ENCODE data around the gene CFAP410. TPM values are rescaled to one million over a fixed set of nuclear protein-coding genes. Genes with fewer than 3 reads are reported as not detected.
A peak's percentile ranks its signal among the peaks of the same experiment; 100 is the strongest.

The CFAP410 gene
- total RNA-seq, 4 donors from 2014 or later = 23.8 to 44.8 (median 26.0) TPM

- no peak overlapping the region for H3K4me3 ChIP-seq
- TF ChIP-seq, protein P1, sequence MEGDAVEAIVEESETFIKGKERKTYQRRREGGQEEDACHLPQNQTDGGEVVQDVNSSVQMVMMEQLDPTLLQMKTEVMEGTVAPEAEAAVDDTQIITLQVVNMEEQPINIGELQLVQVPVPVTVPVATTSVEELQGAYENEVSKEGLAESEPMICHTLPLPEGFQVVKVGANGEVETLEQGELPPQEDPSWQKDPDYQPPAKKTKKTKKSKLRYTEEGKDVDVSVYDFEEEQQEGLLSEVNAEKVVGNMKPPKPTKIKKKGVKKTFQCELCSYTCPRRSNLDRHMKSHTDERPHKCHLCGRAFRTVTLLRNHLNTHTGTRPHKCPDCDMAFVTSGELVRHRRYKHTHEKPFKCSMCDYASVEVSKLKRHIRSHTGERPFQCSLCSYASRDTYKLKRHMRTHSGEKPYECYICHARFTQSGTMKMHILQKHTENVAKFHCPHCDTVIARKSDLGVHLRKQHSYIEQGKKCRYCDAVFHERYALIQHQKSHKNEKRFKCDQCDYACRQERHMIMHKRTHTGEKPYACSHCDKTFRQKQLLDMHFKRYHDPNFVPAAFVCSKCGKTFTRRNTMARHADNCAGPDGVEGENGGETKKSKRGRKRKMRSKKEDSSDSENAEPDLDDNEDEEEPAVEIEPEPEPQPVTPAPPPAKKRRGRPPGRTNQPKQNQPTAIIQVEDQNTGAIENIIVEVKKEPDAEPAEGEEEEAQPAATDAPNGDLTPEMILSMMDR (IDR thresholded peaks at IDR 0.05) = peak; percentile 62 to 87 (median 74)
- TF ChIP-seq POLR2A (IDR thresholded peaks at IDR 0.05) = no peak
- intact Hi-C loops (cut with DNase I; ENCODE audit: low total_unique reads) = no loop called here
- no peaks in the 10 kb centered on the region for H3K36me3 ChIP-seq
- no peaks in the 10 kb centered on the region for H3K9me3 ChIP-seq
- peaks cover 0 to 16% of the 10 kb centered on the region in 2 donors for H3K4me1 ChIP-seq
- DNase-seq = peak; percentile 76 to 81
- H3K27me3 ChIP-seq = no peaks in the 10 kb centered on the region
- no peak overlapping the region for H3K27ac ChIP-seq
Observed at GRCh38 chr21:44297525-44298290, 41.5 kb downstream of the CFAP410 start.

GRCh38 chr21:44296916-44297315 lies 42.3 kb downstream of the CFAP410 start:
- peaks cover 0 to 16% of the 10 kb centered on the region in 2 donors for H3K4me1 ChIP-seq
- intact Hi-C loops (cut with DNase I; ENCODE audit: low total_unique reads) = no loop called here
- no peak for TF ChIP-seq POLR2A (IDR thresholded peaks at IDR 0.05)
- TF ChIP-seq, protein P1 (IDR thresholded peaks at IDR 0.05) = no peak
- no peaks in the 10 kb centered on the region for H3K27me3 ChIP-seq
- H3K4me3 ChIP-seq = no peak overlapping the region
- H3K36me3 ChIP-seq = no peaks in the 10 kb centered on the region
- no peak for DNase-seq
- no peak overlapping the region for H3K27ac ChIP-seq
- H3K9me3 ChIP-seq = no peaks in the 10 kb centered on the region

DNA sequence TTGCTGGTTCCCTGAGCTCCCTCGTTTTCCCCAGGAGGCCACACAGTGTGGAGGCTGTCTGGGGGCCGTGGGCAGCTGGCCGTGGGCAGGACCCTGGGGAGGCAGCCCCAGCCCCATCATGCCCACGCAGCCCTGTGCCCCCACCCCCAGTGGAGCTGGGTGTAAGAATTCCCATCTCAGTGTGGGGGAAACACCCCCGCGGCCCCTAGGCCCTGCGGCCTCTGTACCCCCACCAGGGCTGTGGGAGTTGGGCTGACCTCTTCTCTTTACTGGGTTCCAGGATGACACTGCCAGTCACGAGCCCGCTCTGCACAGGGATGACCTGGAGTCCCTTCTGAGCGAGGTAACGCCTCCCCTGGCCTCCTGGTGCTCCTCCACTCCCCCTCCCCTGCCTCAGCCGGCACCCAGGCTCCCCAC lies 43.1 kb downstream of the CFAP410 start:
- H3K36me3 ChIP-seq = no peaks in the 10 kb centered on the region
- TF ChIP-seq POLR2A (IDR thresholded peaks at IDR 0.05) = no peak
- TF ChIP-seq, protein P1 (IDR thresholded peaks at IDR 0.05) = no peak
- peaks cover 0 to 12% of the 10 kb centered on the region in 2 donors for H3K4me1 ChIP-seq
- H3K27ac ChIP-seq = no peak overlapping the region
- no peaks in the 10 kb centered on the region for H3K27me3 ChIP-seq
- no peak for DNase-seq
- intact Hi-C loops (cut with DNase I; ENCODE audit: low total_unique reads) = no loop called here
- H3K4me3 ChIP-seq = no peak overlapping the region
- H3K9me3 ChIP-seq = no peaks in the 10 kb centered on the region

DNA sequence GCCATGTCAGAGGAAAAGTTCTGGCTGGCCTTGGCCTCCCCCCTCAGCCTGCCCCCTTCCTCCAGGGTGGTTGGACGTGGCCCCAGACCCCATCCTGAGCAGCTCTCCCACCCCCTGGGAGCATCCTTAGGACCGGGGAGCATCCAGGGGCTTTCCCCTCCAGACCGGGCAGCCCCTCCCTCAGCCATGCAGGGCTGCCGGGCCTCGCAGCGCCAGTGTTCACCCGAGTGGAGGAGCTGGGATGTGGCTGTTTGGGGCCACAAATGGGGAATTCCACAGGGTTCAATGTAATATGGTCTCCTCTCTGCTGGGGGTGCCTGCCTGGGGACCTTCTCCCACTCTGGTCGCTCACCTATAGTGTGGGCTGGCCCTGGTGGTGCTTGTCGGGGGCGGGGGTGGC lies 43.5 kb downstream of the CFAP410 start:
- no peaks in the 10 kb centered on the region for H3K27me3 ChIP-seq
- no peak for DNase-seq
- no peak overlapping the region for H3K27ac ChIP-seq
- H3K4me1 ChIP-seq = peaks cover 0 to 10% of the 10 kb centered on the region in 2 donors
- no peak overlapping the region for H3K4me3 ChIP-seq
- intact Hi-C loops (cut with DNase I; ENCODE audit: low total_unique reads) = no loop called here
- no peak for TF ChIP-seq POLR2A (IDR thresholded peaks at IDR 0.05)
- TF ChIP-seq, protein P1 (IDR thresholded peaks at IDR 0.05) = no peak
- H3K36me3 ChIP-seq = no peaks in the 10 kb centered on the region
- H3K9me3 ChIP-seq = no peaks in the 10 kb centered on the region

GRCh38 chr21:44295163-44295573 lies 44.0 kb downstream of the CFAP410 start:
- H3K4me3 ChIP-seq = no peak overlapping the region
- TF ChIP-seq, protein P1 (IDR thresholded peaks at IDR 0.05) = no peak
- TF ChIP-seq POLR2A (IDR thresholded peaks at IDR 0.05) = no peak
- peaks cover 0 to 10% of the 10 kb centered on the region in 2 donors for H3K4me1 ChIP-seq
- no peaks in the 10 kb centered on the region for H3K27me3 ChIP-seq
- intact Hi-C loops (cut with DNase I; ENCODE audit: low total_unique reads) = no loop called here
- H3K27ac ChIP-seq = no peak overlapping the region
- H3K36me3 ChIP-seq = no peaks in the 10 kb centered on the region
- no peaks in the 10 kb centered on the region for H3K9me3 ChIP-seq
- DNase-seq = no peak

Measured in uterus (tissue), 4 donors.